NCI-H2081 (cell line): ENCODE measurements around the gene EPM2AIP1.
"Not testable (repeated sequence)": the region's sequence is repeated elsewhere in the genome, so short reads cannot be mapped to it uniquely, and the experiment has no call there.

ENCODE experiments used
- DNase-seq, 2 experiments: peaks; one replicate each; lab custom pipeline; 2025; lab: John Stamatoyannopoulos, UW

The EPM2AIP1 gene

GRCh38 chr3:36993326-36994283, 674 bp upstream of the EPM2AIP1 start, which contains the start of gene MLH1:
Gene MLH1, plus strand, starts transcription at chr3:36993518. Its CDS starts 30 bp downstream, at chr3:36993548.
- no peak for DNase-seq

GRCh38 chr3:36991923-36992805, 767 bp downstream of the EPM2AIP1 start:
- DNase-seq = no peak

- DNase-seq = no peak
Observed at GRCh38 chr3:36991147-36991546, 1.8 kb downstream of the EPM2AIP1 start.

GRCh38 chr3:36989568-36989967, 3.4 kb downstream of the EPM2AIP1 start:
- DNase-seq = no peak

GRCh38 chr3:36989005-36989404, 3.9 kb downstream of the EPM2AIP1 start:
- no peak for DNase-seq

- no peak for DNase-seq
Observed at GRCh38 chr3:36988356-36988755, 4.6 kb downstream of the EPM2AIP1 start.

- DNase-seq = no peak
Observed at GRCh38 chr3:36981006-36981405, 11.9 kb downstream of the EPM2AIP1 start.

GRCh38 chr3:36973139-36973538, 19.8 kb downstream of the EPM2AIP1 start:
- DNase-seq = no peak

- no peak for DNase-seq
Observed at GRCh38 chr3:36972163-36972562, 20.8 kb downstream of the EPM2AIP1 start.

- DNase-seq = peak; percentile 64 to 87
Observed at GRCh38 chr3:36969540-36970432, 23.1 kb downstream of the EPM2AIP1 start.

- DNase-seq = no peak
Observed at GRCh38 chr3:36969085-36969484, 23.8 kb downstream of the EPM2AIP1 start.

GRCh38 chr3:36965440-36965839, 27.5 kb downstream of the EPM2AIP1 start:
- no peak for DNase-seq

GRCh38 chr3:36964817-36965216, 28.1 kb downstream of the EPM2AIP1 start:
- DNase-seq = no peak

GRCh38 chr3:36964331-36964730, 28.6 kb downstream of the EPM2AIP1 start:
- no peak for DNase-seq

GRCh38 chr3:36963008-36963407, 29.9 kb downstream of the EPM2AIP1 start:
- not testable (repeated sequence) for DNase-seq

- no peak for DNase-seq
Observed at GRCh38 chr3:36960502-36960901, 32.4 kb downstream of the EPM2AIP1 start.

GRCh38 chr3:36959821-36960220, 33.1 kb downstream of the EPM2AIP1 start:
- DNase-seq = peak; percentile 72 to 87

GRCh38 chr3:36957862-36958686, 34.9 kb downstream of the EPM2AIP1 start:
- no peak for DNase-seq

GRCh38 chr3:36957063-36957462, 35.9 kb downstream of the EPM2AIP1 start:
- DNase-seq = no peak

- no peak for DNase-seq
Observed at GRCh38 chr3:36956155-36956554, 36.8 kb downstream of the EPM2AIP1 start.
